Esophagus muscularis mucosa (tissue), 3 donors: ENCODE results near the gene LFNG.

Source experiments
- CTCF ChIP-seq, 3 experiments: fragments of 200-600 bp in 2 of 3; fragments of 450-650 bp in 1 of 3; sonication (generic) in 2 of 3; IDR thresholded peaks; one replicate each; pipeline ENCODE4 v1.5.1; 2017 to 2019; ENCODE audit warnings: antibody characterized with exemption in 3 of 3, mild to moderate bottlenecking in 2 of 3, moderate library complexity in 1 of 3
- POLR2A ChIP-seq: fragments of 450-650 bp; IDR thresholded peaks from one replicate; pipeline ENCODE4 v1.6.1; 2017; ENCODE audit warnings: antibody characterized with exemption, moderate library complexity, mild to moderate bottlenecking, low read depth
- POLR2AphosphoS5 ChIP-seq, 2 donors: sonication (generic); formaldehyde crosslinking; IDR thresholded peaks; one replicate each; pipeline ENCODE4 v1.6.1; 2017; ENCODE audit warnings: antibody characterized with exemption in 2 of 2

- TF ChIP-seq POLR2A, result no peak
- no peak for TF ChIP-seq CTCF (IDR thresholded peaks at IDR 0.05)
- TF ChIP-seq POLR2AphosphoS5 (IDR thresholded peaks at IDR 0.05), result no peak
Measured at GRCh38 chr7:2498708-2499107, 20.9 kb upstream of the LFNG start.
